CD14-positive monocyte (primary cell): Measurements from ENCODE around the gene JOSD2. TPM values are rescaled to one million over a fixed set of nuclear protein-coding genes. Genes with fewer than 3 reads are reported as not detected.

Experiments used
- DNase-seq, 3 donors: peaks; one replicate each; pipeline ENCODE4 v3.0.0-alpha.2; 2011 to 2022
- H2AFZ ChIP-seq: 2 replicates; pipeline ENCODE4 v1.6.0; 2012; ENCODE audit warnings: mild to moderate bottlenecking, low read depth, low read length, inconsistent platforms; ENCODE audit not compliant: insufficient read depth, poor library complexity, severe bottlenecking
- H3K27ac ChIP-seq, 2 donors: 1 replicate in 1 of 2; 2 replicates in 1 of 2; pipeline ENCODE4 v1.5.1; 2012 to 2013; ENCODE audit warnings: low read length in 2 of 2, control low read depth in 1 of 2, inconsistent platforms in 1 of 2, low read depth in 1 of 2, mild to moderate bottlenecking in 1 of 2
- H3K27me3 ChIP-seq, 2 donors: one replicate each; pipeline versions ENCODE4 v1.6.0 to v1.6.1; 2011 to 2013; ENCODE audit warnings: low read length in 2 of 2; ENCODE audit not compliant: control insufficient read depth in 2 of 2, insufficient read depth in 2 of 2
- H3K36me3 ChIP-seq, 2 donors: replicated peaks in 1 of 2; 1 replicate in 1 of 2; 2 replicates in 1 of 2; pipeline versions ENCODE4 v1.5.1 to v1.6.1; 2012 to 2013; ENCODE audit warnings: low read length in 2 of 2, control low read depth in 1 of 2, inconsistent platforms in 1 of 2, mild to moderate bottlenecking in 1 of 2; ENCODE audit not compliant: insufficient read depth in 2 of 2, control insufficient read depth in 1 of 2
- H3K4me1 ChIP-seq, 2 donors: 1 replicate in 1 of 2; 2 replicates in 1 of 2; pipeline versions ENCODE4 v1.5.1 to v1.6.1; 2012 to 2013; ENCODE audit warnings: low read length in 2 of 2, control low read depth in 1 of 2, inconsistent platforms in 1 of 2, mild to moderate bottlenecking in 1 of 2, moderate library complexity in 1 of 2; ENCODE audit not compliant: insufficient read depth in 2 of 2, control insufficient read depth in 1 of 2
- H3K4me2 ChIP-seq: replicated peaks from 2 replicates; pipeline ENCODE3; 2012; ENCODE audit warnings: low read length, moderate library complexity, mild to moderate bottlenecking; ENCODE audit not compliant: poor library complexity, severe bottlenecking; ENCODE audit errors: extremely low read depth
- H3K4me3 ChIP-seq, 3 experiments: fragments of 200-600 bp in 1 of 3; sonication (generic) in 1 of 3; replicated peaks in 1 of 3; 1 replicate in 2 of 3; 2 replicates in 1 of 3; pipeline ENCODE4 v1.5.1; 2011 to 2013; ENCODE audit warnings: low read length in 3 of 3, mild to moderate bottlenecking in 3 of 3, control low read depth in 2 of 3, low read depth in 2 of 3, inconsistent platforms in 1 of 3, moderate library complexity in 1 of 3
- H3K79me2 ChIP-seq: 2 replicates; pipeline ENCODE4 v1.6.0; 2012; ENCODE audit warnings: mild to moderate bottlenecking, control low read depth, inconsistent platforms, low read length, moderate library complexity; ENCODE audit not compliant: insufficient read depth
- H3K9ac ChIP-seq: 2 replicates; pipeline ENCODE4 v1.6.0; 2017; ENCODE audit warnings: low read length, mild to moderate bottlenecking; ENCODE audit not compliant: insufficient read depth, poor library complexity, severe bottlenecking
- H3K9me3 ChIP-seq, 2 donors: replicated peaks in 1 of 2; 1 replicate in 1 of 2; 2 replicates in 1 of 2; pipeline versions ENCODE4 v1.5.1 to v1.6.1; 2012 to 2013; ENCODE audit warnings: low read length in 2 of 2, control low read depth in 1 of 2; ENCODE audit not compliant: control insufficient read depth in 1 of 2, insufficient read depth in 1 of 2
- H4K20me1 ChIP-seq: 2 replicates; pipeline ENCODE4 v1.6.0; 2012; ENCODE audit warnings: mild to moderate bottlenecking, low read length, control low read depth, moderate library complexity; ENCODE audit not compliant: insufficient read depth
- H3K27ac Mint-ChIP-seq, 7 donors: one replicate each; pipeline ENCODE4 v1.8.0; 2020; ENCODE audit warnings: mild to moderate bottlenecking in 7 of 7, mixed read lengths in 7 of 7, moderate library complexity in 6 of 7, inconsistent platforms in 2 of 7
- H3K27me3 Mint-ChIP-seq, 3 donors: one replicate each; pipeline ENCODE4 v1.8.0; 2021 to 2022; ENCODE audit warnings: low read depth in 3 of 3, mild to moderate bottlenecking in 3 of 3, mixed read lengths in 3 of 3, moderate library complexity in 3 of 3, inconsistent platforms in 1 of 3
- H3K36me3 Mint-ChIP-seq, 2 donors: one replicate each; pipeline ENCODE4 v1.8.0; 2020; ENCODE audit warnings: mixed read lengths in 2 of 2, inconsistent platforms in 1 of 2, mild to moderate bottlenecking in 1 of 2
- H3K4me1 Mint-ChIP-seq: one replicate; pipeline ENCODE4 v1.8.0; 2020; ENCODE audit warnings: mild to moderate bottlenecking, mixed read lengths
- H3K4me3 Mint-ChIP-seq, 2 donors: one replicate each; pipeline ENCODE4 v1.8.0; 2020; ENCODE audit warnings: mild to moderate bottlenecking in 2 of 2, mixed read lengths in 2 of 2, moderate library complexity in 1 of 2
- H3K9me3 Mint-ChIP-seq, 7 donors: one replicate each; pipeline ENCODE4 v1.8.0; 2020 to 2022; ENCODE audit warnings: mixed read lengths in 7 of 7, mild to moderate bottlenecking in 6 of 7, moderate library complexity in 6 of 7, inconsistent platforms in 2 of 7
- CTCF ChIP-seq: fragments of 200-600 bp; IDR thresholded peaks from one replicate; pipeline ENCODE4 v1.8.0; 2022; ENCODE audit warnings: antibody characterized with exemption, mild to moderate bottlenecking
- WGBS: methylation state at CpG from one replicate; pipeline ENCODE4 v1.1.5; 2013; ENCODE audit warnings: missing lambda C conversion rate; ENCODE audit not compliant: insufficient coverage; 5-methylcytosine and 5-hydroxymethylcytosine counted together
- intact Hi-C, 2 donors: fragments of 100-400 bp; cut with micrococcal nuclease; formaldehyde crosslinking; loops; one replicate each; pipeline versions ENCODE4 v1.15.0 to v1.15.1; 2023
- polyA plus RNA-seq, 3 donors: library from polyadenylated mRNA; depleted of rRNA in 1 of 3; unstranded in 2 of 3; stranded (reverse) in 1 of 3; fragments of 300-500 nt in 2 of 3; fragments of >200 nt in 1 of 3; fragmentation: Illumina TruSeq in 2 of 3; gene quantifications; 1 replicate in 2 of 3; 2 replicates in 1 of 3; pipeline ENCODE4 v1.2.3, GENCODE V29; 2012 to 2021

JOSD2 gene
- polyA plus RNA-seq, 3 donors = 33.0 to 43.0 (median 37.2) TPM

- DNase-seq = no peak
- no peak for TF ChIP-seq CTCF
- Histone ChIP-seq H3K4me2 (no peak overlapping the region), H3K9ac (no peak overlapping the region), H4K20me1 (no peaks in the 10 kb centered on the region), H3K36me3 (no peaks in the 10 kb centered on the region), H3K79me2 (no peaks in the 10 kb centered on the region), H2AFZ (no peak overlapping the region), H3K27me3 (no peaks in the 10 kb centered on the region), H3K9me3 (no peaks in the 10 kb centered on the region), H3K4me3 (no peak overlapping the region), H3K27ac (no peak overlapping the region), H3K4me1 (no peaks in the 10 kb centered on the region)
- 87% methylated on average over 6 of the region's 6 CpGs for WGBS
- H3K4me1 Mint-ChIP-seq = no peaks in the 10 kb centered on the region
- peaks cover 4 to 8% (median 6%) of the 10 kb centered on the region in 3 donors for H3K27me3 Mint-ChIP-seq
- H3K27ac Mint-ChIP-seq = peak overlapping the region in 1 of 7 donors; percentile 39
- peak overlapping the region in 1 of 2 donors; percentile 17 for H3K4me3 Mint-ChIP-seq
- H3K9me3 Mint-ChIP-seq = peaks cover 0 to 2% (median 0%) of the 10 kb centered on the region in 7 donors
- H3K36me3 Mint-ChIP-seq = no peaks in the 10 kb centered on the region
- intact Hi-C loops = no loop called here
Measured at GRCh38 chr19:50468818-50469217, 42.2 kb downstream of the JOSD2 start.

GRCh38 chr19:50467566-50467965 is 43.4 kb downstream of the JOSD2 start:
- 81% methylated on average over 14 of the region's 18 CpGs for WGBS
- no peak overlapping the region for H3K4me3 Mint-ChIP-seq

More at GRCh38 chr19:50467566-50467965, 43.4 kb downstream of the JOSD2 start:
- Histone ChIP-seq H3K36me3 (no peaks in the 10 kb centered on the region), H3K4me1 (no peaks in the 10 kb centered on the region), H4K20me1 (no peaks in the 10 kb centered on the region), H3K27me3 (no peaks in the 10 kb centered on the region), H3K4me3 (no peak overlapping the region), H3K4me2 (no peak overlapping the region), H3K79me2 (no peaks in the 10 kb centered on the region), H3K9ac (no peak overlapping the region), H2AFZ (no peak overlapping the region), H3K27ac (no peak overlapping the region), H3K9me3 (no peaks in the 10 kb centered on the region)
- TF ChIP-seq CTCF = no peak
- Mint-ChIP-seq H3K4me1 (no peaks in the 10 kb centered on the region), H3K27ac (no peak overlapping the region), H3K36me3 (no peaks in the 10 kb centered on the region), H3K27me3 (peaks cover 6 to 8% (median 7%) of the 10 kb centered on the region in 3 donors), H3K9me3 (peaks cover 0 to 2% (median 0%) of the 10 kb centered on the region in 7 donors)
- no peak for DNase-seq
- intact Hi-C loops = no loop called here
